Activated CD8-positive, alpha-beta memory T cell treated with anti-CD3 and anti-CD28 coated beads, Interleukin-2, amount 50 U/mL, for 24 hours (primary cell): ENCODE results near the gene POU3F3.

ENCODE experiments used
- DNase-seq: peaks from one replicate; pipeline ENCODE4 v3.0.0-alpha.2; 2020; ENCODE audit errors: extremely low read depth

POU3F3 gene

GRCh38 chr2:104847586-104848160, 6.2 kb upstream of the POU3F3 start:
- DNase-seq = no peak

GRCh38 chr2:104848526-104848925, 5.4 kb upstream of the POU3F3 start:
- no peak for DNase-seq

GRCh38 chr2:104849101-104849500, 4.8 kb upstream of the POU3F3 start:
- no peak for DNase-seq

DNA sequence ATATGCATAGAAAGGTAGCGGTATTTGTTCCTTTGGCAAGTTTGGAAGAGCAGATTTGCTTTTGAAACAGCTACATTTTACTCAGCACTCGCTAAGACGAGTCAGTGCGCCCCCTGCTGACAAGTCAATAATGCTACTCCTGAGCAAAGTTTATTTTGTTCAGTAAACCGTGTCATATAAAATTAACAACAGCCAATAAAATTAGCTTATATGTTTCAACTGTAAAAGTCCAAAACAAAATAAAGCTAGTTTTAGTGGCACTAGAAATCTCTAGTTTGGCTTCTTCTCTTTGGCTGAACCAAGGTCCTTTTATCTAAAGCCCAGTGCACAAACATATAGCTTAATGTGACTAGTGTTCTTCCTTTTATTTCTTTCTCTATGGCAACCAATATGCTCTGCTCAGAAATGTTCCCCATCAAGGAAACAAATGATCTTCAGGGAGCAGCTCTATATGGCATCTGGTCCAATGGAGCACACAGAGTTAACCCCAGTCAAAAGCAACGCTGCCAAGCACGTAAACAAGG, 4.2 kb upstream of the POU3F3 start:
- no peak for DNase-seq

DNA sequence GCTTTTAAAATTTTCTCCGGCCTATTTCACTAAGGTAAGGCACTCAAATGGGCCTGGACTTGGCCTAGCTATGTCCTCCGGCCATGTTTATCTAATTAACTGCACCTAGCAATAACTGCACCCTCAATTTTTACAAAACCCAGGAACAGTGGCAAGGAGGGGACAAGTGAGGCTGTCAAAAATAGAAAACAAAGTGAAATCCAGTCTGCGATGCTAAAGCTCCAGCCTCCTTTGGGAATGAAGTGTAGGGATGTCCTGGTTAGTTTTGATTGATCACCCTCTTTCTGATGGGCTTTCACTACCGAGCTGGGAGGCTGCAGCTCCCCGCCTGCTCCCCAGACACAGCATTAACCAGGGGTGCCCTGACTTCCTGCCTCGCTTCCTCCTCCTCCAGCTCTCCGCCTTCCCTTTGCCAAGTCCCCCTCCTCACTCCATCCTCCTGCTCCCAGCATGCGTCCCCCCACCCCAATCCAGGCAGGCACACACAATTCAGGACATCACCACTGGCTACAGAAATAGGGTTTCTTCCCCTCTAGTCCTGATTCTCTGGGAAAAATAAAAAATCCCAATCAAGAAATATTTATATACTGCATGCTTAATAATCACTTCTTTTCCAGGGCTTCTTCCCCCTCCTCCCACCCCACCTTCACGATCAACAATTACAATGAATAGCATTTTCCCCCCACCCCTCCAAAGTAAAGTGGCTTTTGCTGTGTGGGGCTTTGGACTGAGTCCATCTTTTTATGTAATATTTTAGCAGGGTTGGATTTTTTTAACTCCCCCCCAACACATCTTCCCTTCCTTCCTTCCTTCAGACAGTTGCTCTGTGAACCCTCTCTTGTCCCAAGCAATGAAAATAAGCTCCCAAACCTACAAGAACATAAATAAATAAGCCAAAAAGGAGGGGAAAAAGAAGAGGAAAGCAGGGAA, 3.3 kb upstream of the POU3F3 start:
- DNase-seq = no peak

DNA sequence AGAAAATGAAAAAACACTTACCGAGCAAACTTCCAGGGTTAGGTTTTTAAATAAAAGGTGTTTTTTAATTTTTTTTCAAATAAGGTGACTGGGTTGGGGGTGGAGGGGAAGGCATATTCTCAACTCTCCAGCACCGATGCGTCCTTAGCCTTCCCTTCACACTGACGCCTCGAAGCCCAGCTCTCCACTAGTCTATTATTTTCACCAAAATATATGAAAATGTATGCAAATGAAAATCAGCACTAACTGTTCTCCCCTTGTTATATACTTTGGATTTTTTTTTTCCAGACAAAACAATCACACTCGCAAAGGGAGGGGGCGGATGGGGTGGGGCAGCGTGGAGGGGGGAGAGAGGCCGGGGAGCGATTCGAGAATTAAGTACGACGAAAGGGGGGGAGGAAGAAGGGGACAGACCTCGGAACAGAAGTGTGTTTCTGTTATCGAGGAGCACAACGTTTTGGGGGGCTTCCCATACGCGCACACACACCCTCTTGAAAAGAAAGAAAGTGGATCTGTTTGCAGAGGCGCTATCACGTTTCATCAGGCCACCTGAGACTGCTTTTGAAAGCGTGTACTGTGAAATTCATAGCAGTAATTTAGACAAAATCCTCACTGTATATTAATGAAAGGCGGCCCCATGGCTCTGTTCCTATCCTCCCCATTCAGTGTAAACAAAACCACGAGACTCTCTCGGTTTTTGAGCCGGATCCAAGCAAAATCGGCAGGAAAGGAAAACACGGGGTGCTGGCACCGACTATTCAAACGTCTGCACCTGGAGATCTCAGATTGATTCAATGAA, 2.4 kb upstream of the POU3F3 start:
- no peak for DNase-seq

- DNase-seq = no peak
These were observed 1.7 kb upstream of the POU3F3 start for GRCh38 chr2:104852090-104852666.

GRCh38 chr2:104854498-104855220, 744 bp downstream of the POU3F3 start:
- no peak for DNase-seq

- DNase-seq = no peak
These were observed 1.5 kb downstream of the POU3F3 start for GRCh38 chr2:104855221-104856085.

DNA sequence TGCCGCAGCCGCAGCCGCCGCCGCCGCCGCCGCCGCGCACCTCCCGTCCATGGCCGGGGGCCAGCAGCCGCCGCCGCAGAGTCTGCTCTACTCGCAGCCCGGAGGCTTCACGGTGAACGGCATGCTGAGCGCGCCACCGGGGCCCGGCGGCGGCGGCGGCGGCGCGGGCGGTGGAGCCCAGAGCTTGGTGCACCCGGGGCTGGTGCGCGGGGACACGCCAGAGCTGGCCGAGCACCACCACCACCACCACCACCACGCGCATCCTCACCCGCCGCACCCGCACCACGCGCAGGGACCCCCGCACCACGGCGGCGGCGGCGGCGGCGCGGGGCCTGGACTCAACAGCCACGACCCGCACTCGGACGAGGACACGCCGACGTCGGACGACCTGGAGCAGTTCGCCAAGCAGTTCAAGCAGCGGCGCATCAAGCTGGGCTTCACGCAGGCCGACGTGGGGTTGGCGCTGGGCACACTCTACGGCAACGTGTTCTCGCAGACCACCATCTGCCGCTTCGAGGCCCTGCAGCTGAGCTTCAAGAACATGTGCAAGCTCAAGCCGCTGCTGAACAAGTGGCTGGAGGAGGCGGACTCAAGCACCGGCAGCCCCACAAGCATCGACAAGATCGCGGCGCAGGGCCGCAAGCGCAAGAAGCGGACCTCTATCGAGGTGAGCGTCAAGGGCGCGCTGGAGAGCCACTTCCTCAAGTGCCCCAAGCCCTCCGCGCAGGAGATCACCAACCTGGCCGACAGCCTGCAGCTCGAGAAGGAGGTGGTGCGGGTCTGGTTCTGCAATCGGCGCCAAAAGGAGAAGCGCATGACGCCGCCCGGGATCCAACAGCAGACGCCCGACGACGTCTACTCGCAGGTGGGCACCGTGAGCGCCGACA, 2.4 kb downstream of the POU3F3 start:
- DNase-seq = no peak

- no peak for DNase-seq
These were observed 3.0 kb downstream of the POU3F3 start for GRCh38 chr2:104856973-104857261.

DNA sequence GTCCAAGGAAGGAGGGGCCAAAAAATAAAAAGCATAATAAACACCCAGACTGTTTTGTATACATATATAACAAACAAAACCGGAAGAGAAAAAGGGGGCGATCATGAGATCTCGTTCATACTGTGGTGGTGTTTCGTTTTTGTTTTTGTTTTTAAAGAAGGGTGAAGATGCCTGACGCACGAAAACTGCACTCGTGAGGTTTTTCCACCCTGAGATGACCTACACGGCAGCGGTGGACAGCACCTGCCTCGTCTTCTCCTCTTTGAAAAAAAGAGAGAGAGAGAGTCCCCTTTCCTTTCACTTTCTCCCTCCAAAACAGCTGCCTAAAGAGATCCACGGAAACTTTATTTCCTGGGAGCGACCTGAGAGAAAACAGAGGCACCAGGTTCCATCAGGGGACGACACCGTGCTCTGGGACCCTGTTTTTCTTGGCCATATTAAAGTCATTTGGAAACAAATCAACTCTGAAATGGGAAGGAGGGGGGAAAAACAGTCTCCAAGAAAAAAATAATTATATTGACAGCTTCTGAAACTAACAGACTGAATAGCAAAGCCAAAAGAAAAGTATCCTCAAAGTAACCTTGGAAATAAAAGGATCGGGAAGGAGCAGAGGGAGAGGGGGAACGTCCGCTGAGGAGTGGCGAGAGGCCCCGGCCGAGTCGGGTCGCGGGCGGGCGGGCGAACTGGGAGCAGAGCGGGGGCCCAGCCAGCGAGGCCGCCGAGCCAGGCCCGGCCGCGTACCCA, 3.5 kb downstream of the POU3F3 start:
- no peak for DNase-seq

DNA sequence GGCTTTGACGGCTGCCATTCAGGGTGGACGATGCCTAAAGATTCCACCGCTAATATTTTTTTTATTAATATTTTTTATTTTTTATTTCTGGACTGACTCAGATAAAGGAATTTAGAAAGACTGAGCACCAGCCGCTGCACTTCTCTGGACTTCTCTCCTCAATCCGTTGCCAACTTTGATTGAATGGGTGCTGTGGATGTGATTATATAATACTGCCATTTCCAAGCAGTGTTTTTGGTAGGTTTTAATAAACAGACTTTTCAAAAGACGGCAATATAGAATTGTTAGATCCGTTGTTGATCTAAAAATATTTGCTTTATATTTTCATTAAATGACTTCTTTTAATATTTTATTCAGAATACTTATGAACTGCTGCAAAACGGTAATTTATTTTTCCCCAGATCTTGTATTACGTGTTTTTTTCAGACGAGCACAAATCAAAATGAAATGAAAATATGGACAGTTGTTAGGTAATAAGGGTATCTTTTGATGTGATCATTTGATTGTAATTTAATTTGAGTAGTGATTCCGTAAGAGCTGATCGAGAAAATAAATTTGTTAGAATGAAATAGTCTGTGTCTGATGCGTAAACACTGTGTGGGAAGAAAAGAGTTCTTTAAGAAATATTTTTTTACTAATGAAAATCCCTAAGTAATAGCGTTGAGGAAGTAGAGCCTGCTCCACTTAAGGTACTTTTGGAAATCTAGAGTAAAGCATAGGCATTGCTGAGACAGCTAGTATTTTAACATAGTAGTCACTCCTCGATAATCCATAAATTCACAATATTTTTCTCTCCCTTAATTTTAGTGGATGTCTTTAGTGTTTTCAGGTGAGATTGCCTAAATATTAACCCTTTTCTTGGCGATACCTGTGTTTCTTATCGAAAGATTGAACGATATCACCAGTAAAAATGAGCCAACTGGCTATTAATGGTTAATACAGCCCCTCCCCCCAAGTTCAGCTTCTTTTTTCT, 4.4 kb downstream of the POU3F3 start:
- DNase-seq = no peak

DNA sequence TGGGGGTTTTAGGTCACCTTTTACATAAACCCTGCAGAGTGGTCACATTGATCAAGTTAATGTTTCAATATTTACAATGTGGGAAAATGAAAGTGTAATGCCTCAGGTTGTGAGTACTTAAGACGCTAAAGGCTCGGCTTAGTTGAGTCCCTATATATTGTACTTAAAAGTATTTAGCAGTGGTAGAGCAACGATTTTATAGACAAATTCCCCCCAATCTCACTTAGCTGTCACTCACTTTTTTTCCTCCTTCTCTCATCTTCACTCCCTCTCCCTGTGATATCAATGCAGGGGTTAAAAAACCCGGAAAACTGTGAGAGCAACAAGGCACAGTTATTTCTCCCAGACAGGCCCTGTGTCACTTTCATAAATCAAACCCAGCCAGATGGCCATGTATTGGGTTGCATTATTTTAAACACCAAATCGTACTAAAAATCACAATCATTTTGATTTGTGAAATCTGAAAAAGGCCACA, 5.4 kb downstream of the POU3F3 start:
- DNase-seq = no peak

- DNase-seq = no peak
These were observed 6.0 kb downstream of the POU3F3 start for GRCh38 chr2:104859766-104860450.

GRCh38 chr2:104860451-104860790, 6.5 kb downstream of the POU3F3 start:
- no peak for DNase-seq
